HFF-Myc (cell line): ENCODE results near the gene SPARCL1.

ENCODE experiments used
- DNase-seq: peaks from one replicate; pipeline ENCODE4 v3.0.0-alpha.2; 2011; ENCODE audit warnings: low read depth; ENCODE audit errors: extremely low read depth
- H3K4me3 ChIP-seq: replicated peaks from 2 replicates; pipeline ENCODE4 v1.5.1; 2011; ENCODE audit warnings: low read depth, mild to moderate bottlenecking, control low read depth, low read length
- TF ChIP-seq, protein P1 (sequence below): IDR thresholded peaks from 2 replicates; pipeline ENCODE4 v1.5.1; 2012; ENCODE audit warnings: mild to moderate bottlenecking, low read depth, low read length, control low read depth; ENCODE audit errors: missing control alignments

Gene SPARCL1

DNA sequence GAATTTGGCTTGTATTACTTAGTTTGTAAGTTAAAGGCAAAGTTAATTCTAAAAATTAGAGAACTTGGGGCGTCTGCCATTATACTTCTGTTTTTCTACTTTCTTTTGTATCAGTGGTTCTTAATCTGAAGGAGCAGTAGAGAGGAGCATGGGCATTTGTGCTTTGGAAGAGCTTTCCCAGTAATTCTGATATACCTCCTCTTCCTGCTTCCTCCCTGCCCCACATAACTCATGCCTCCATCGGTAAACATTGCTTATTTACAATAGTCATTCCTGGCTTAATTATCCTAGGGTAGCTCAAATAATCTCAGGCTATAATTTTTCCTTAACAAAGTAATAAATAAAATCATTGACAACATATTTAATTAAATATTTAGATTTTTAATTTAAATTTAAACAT, 37.1 kb upstream of the SPARCL1 start:
- no peak for DNase-seq
- TF ChIP-seq, protein P1, sequence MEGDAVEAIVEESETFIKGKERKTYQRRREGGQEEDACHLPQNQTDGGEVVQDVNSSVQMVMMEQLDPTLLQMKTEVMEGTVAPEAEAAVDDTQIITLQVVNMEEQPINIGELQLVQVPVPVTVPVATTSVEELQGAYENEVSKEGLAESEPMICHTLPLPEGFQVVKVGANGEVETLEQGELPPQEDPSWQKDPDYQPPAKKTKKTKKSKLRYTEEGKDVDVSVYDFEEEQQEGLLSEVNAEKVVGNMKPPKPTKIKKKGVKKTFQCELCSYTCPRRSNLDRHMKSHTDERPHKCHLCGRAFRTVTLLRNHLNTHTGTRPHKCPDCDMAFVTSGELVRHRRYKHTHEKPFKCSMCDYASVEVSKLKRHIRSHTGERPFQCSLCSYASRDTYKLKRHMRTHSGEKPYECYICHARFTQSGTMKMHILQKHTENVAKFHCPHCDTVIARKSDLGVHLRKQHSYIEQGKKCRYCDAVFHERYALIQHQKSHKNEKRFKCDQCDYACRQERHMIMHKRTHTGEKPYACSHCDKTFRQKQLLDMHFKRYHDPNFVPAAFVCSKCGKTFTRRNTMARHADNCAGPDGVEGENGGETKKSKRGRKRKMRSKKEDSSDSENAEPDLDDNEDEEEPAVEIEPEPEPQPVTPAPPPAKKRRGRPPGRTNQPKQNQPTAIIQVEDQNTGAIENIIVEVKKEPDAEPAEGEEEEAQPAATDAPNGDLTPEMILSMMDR, result no peak
- H3K4me3 ChIP-seq, result no peak overlapping the region

DNA sequence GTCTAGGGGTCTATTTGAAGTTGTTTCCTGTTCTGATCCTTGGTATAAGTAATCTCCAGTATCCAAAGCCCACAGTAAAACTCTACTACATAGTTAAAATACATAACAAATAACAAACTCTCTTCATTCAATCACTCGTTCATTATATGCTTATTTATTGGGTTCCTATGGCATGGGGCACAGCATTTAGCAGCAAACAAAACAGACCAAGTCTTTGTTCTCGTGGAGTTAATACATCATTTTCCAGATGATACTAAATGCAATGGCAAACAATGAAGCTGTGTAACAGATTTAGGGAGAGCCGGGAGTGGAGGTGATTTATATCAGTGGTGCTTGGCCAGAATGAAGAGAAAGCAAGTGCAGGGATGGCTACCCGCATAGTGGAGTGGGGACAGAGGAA, 36.6 kb upstream of the SPARCL1 start:
- TF ChIP-seq, protein P1, result no peak
- H3K4me3 ChIP-seq, result no peak overlapping the region
- DNase-seq, result no peak

DNA sequence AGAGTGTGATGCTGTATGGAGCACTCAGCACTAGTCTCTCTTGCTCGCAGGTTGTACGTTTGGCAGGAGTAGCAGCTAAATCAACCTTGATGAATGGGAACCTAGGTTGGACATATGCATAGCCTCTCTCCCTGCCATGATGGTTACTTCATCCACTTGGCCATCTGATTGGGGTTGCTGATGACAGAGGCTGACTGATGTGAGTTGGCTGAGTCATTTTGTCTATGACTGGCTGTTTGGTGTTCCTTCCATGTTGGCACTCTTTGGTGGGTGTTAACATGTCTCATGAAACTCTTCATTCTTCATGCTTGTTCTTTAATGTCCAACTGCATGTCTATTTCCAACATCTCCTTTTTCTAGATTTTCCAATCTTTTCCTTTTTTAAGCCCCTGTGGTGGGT, 31.6 kb upstream of the SPARCL1 start:
- DNase-seq, result no peak

DNA sequence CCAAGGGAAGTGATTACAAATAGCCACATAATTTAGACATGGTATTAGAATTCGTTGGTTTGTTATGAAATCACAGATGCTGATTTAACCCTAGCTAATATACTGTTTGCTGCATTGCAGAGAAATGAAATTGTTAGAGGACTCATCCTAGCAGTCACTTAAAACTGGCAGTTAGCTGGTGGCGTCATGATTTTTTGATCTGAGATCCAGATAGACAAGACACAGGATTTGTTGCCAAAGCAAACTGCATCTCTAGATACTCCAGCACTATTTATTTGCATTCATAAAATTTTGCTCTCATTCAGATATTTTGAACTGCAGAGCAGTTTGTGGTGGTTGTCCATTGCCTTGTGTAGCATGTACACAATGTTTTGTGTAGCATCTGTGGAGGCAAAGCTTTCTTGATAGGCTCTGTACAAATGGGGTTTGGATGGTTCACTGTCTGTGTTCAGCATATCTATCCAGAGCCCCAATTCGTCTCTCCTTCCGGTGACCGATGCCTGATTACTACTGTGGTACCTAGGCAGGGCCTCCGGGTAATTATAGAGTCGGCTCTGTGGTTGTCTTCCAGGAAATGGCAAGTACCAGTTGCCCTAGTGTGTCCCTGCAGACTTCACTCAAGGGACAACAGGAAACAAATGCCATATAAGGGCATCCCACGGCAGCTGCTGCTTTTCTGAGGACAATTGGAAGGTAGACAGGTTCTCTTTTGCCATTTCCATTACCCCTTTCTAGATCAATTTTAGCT, 30.1 kb upstream of the SPARCL1 start:
- no peak for DNase-seq
- TF ChIP-seq, protein P1, result no peak
- no peak overlapping the region for H3K4me3 ChIP-seq

More for the DNA sequence above, 31.6 kb upstream of the SPARCL1 start:
- TF ChIP-seq, protein P1, result no peak
- no peak overlapping the region for H3K4me3 ChIP-seq

DNA sequence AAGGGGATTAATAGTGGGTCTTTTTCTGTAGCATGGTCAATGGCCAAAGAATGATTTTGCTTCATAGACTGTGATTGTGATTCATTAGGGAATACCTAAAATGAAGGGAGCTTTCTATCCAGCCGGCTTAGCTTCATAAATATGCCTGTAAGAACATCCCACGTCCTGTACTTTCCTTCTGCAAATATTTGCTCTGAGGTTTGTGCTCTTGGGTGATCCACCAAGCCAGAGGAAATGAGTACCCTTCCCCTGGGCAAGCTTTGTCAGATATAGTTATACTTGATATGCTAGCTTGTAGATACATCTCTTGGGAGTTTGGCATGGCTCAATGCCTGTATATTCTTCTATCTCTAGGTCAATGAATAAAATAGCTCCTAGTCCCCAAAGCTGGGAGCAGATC, 28.2 kb upstream of the SPARCL1 start:
- TF ChIP-seq, protein P1, result no peak
- H3K4me3 ChIP-seq, result no peak overlapping the region
- no peak for DNase-seq

DNA sequence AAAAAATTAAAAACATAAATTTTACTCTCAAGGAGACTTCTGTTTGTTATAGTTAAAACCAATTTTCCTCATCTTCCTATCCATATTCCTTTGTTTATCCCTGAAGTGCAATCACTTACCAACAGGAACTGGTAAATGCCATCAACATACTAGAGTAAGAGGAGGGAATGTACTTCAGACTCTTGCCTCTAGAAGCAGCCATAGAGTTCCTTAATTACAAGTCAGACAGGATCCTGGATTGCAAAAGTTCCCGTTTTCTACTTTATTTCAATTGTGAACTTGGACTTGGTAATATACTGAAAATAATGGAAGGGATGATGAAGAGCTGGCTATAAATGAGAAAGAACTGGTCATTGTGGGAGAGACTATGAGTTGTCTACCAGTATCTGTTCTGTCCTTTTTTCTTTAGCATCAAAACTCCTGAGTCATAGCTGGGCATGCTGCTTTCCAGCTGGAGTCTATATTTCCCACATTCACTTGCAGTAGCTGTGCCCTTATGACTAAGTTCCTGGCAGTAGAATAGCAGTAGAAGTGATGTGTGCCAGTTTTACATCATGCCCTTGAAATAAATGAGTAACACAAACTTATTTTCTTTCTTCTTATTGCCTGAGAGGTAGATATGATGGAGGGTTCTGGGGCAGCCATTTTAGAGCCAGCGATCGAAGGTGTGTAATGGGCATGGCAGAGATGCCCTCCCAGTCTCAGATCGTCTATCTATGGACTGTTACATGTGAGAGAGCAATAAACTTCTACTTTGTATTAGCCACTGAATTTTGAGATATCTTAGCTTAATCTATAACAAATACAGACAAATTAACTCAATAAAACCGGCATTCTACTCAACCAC, 26.8 kb upstream of the SPARCL1 start:
- TF ChIP-seq, protein P1, result no peak
- no peak overlapping the region for H3K4me3 ChIP-seq
- DNase-seq, result no peak
